K562 (cell line): ENCODE data around the gene POLR1B. TPM values are rescaled to one million over a fixed set of nuclear protein-coding genes. Genes with fewer than 3 reads are reported as not detected.
A peak's percentile ranks its signal among the peaks of the same experiment; 100 is the strongest.

ENCODE experiments used
- C11orf30 ChIP-seq: fragments of 450-650 bp; IDR thresholded peaks from 2 replicates; pipeline ENCODE4 v1.6.1; 2016; ENCODE audit warnings: low read depth, mild to moderate bottlenecking
- CBFA2T3 ChIP-seq: fragments of 450-650 bp; IDR thresholded peaks from 2 replicates; pipeline ENCODE4 v1.6.1; 2017
- DIDO1 ChIP-seq: fragments of 450-650 bp; IDR thresholded peaks from 2 replicates; pipeline ENCODE4 v1.6.1; 2016; ENCODE audit warnings: low read depth, missing biosample characterization, missing genetic modification characterization
- EHMT2 ChIP-seq: fragments of 450-650 bp; IDR thresholded peaks from 2 replicates; pipeline ENCODE4 v1.6.1; 2018; ENCODE audit warnings: antibody characterized with exemption
- ELF1 ChIP-seq: fragments of 200-800 bp; sonication (Bioruptor generic); IDR thresholded peaks from 2 replicates; pipeline ENCODE4 v1.6.1; 2016; ENCODE audit warnings: missing genetic modification characterization, missing compliant biosample characterization
- FOS ChIP-seq: IDR thresholded peaks from 3 replicates; pipeline ENCODE4 v1.6.1; 2011; ENCODE audit not compliant: insufficient read length; ENCODE audit errors: extremely low read depth
- HLTF ChIP-seq: fragments of 450-650 bp; IDR thresholded peaks from 2 replicates; pipeline ENCODE4 v1.6.1; 2016
- HOMEZ ChIP-seq: fragments of 250-450 bp; sonication (Bioruptor Pico); IDR thresholded peaks from 2 replicates; pipeline ENCODE4 v1.4.0; 2020; ENCODE audit warnings: mild to moderate bottlenecking, moderate library complexity
- KLF6 ChIP-seq: fragments of 250-450 bp; sonication (Bioruptor Pico); IDR thresholded peaks from 2 replicates; pipeline ENCODE4 v1.4.0; 2020; ENCODE audit warnings: mild to moderate bottlenecking, moderate library complexity, borderline replicate concordance
- LCOR ChIP-seq: sonication (generic); formaldehyde crosslinking; IDR thresholded peaks from 2 replicates; pipeline ENCODE4 v1.8.0; 2022; ENCODE audit warnings: mild to moderate bottlenecking, missing genetic modification reagents
- MEF2D ChIP-seq: conservative IDR thresholded peaks from 2 replicates; pipeline ENCODE4 v1.6.1; 2016; ENCODE audit warnings: low read depth, missing genetic modification characterization, missing compliant biosample characterization
- NFE2 ChIP-seq: IDR thresholded peaks from 2 replicates; pipeline ENCODE4 v1.6.1; 2014; ENCODE audit warnings: antibody characterized with exemption, low read depth
- NFIC ChIP-seq: fragments of 450-650 bp; IDR thresholded peaks from 2 replicates; pipeline ENCODE4 v1.6.1; 2017; ENCODE audit warnings: mild to moderate bottlenecking, inconsistent platforms
- OTX1 ChIP-seq: fragments of 450-650 bp; formaldehyde crosslinking; IDR thresholded peaks from 2 replicates; pipeline ENCODE4 v1.4.0; 2022; ENCODE audit warnings: mild to moderate bottlenecking
- SIN3A ChIP-seq, 2 experiments: fragments of 150-350 bp in 1 of 2; IDR thresholded peaks; 2 replicates each; pipeline ENCODE4 v1.6.1; 2011 to 2016; ENCODE audit warnings: borderline replicate concordance in 2 of 2, low read depth in 2 of 2, low read length in 2 of 2, mild to moderate bottlenecking in 2 of 2, moderate library complexity in 2 of 2; ENCODE audit not compliant: control insufficient read depth in 1 of 2
- SP2 ChIP-seq: IDR thresholded peaks from 2 replicates; pipeline ENCODE4 v1.6.1; 2011; ENCODE audit warnings: mild to moderate bottlenecking, low read depth, low read length, moderate library complexity; ENCODE audit not compliant: poor library complexity, severe bottlenecking; ENCODE audit errors: extremely low read depth
- TAF15 ChIP-seq: fragments of 200-400 bp; formaldehyde crosslinking; IDR thresholded peaks from 2 replicates; pipeline ENCODE4 v1.6.1; 2017; ENCODE audit warnings: mild to moderate bottlenecking, low read depth, low read length, moderate library complexity
- ZNF282 ChIP-seq: sonication (generic); formaldehyde crosslinking; IDR thresholded peaks from 2 replicates; pipeline ENCODE4 v1.8.1; 2023; ENCODE audit warnings: missing genetic modification reagents
- ZNF354B ChIP-seq: fragments of 250-450 bp; sonication (Bioruptor Pico); IDR thresholded peaks from 2 replicates; pipeline ENCODE4 v1.4.0; 2020
- ZNF639 ChIP-seq, 2 experiments: fragments of 200-800 bp in 1 of 2; sonication (Bioruptor generic) in 1 of 2; sonication (generic) in 1 of 2; formaldehyde crosslinking in 1 of 2; IDR thresholded peaks in 1 of 2; conservative IDR thresholded peaks in 1 of 2; 2 replicates each; pipeline versions ENCODE4 v1.5.0 to v1.6.1; 2016 to 2020; ENCODE audit warnings: missing compliant biosample characterization in 1 of 2, missing genetic modification characterization in 1 of 2, missing genetic modification reagents in 1 of 2
- ZNF644 ChIP-seq: fragments of 200-800 bp; sonication (Bioruptor generic); IDR thresholded peaks from 2 replicates; pipeline ENCODE4 v1.6.1; 2016; ENCODE audit warnings: low read depth, missing genetic modification characterization, missing compliant biosample characterization
- ZNF699 ChIP-seq: fragments of 250-450 bp; sonication (Bioruptor Pico); IDR thresholded peaks from 2 replicates; pipeline ENCODE4 v1.8.0; 2021; ENCODE audit warnings: mild to moderate bottlenecking, moderate library complexity; ENCODE audit not compliant: insufficient replicate concordance
- ZNF830 ChIP-seq: fragments of 250-450 bp; sonication (Bioruptor Pico); IDR thresholded peaks from 2 replicates; pipeline ENCODE4 v1.5.0; 2021; ENCODE audit warnings: mild to moderate bottlenecking
- polyA plus RNA-seq, 8 experiments: library from polyadenylated mRNA; depleted of rRNA in 4 of 8; stranded (reverse) in 5 of 8; unstranded in 3 of 8; fragments of >200 nt; fragmentation: Nextera tagmentation in 2 of 8; fragmentation: Illumina TruSeq in 1 of 8; extraction: Ambion mirVana in 2 of 8; extraction: Trizol in 1 of 8; gene quantifications; 2 replicates each; pipeline versions ENCODE4 v1.2.1 to v1.2.3, GENCODE V29; 2011 to 2014; ENCODE audit warnings: inconsistent platforms in 1 of 8, missing spikeins in 1 of 8
- total RNA-seq, 7 experiments: library from RNA; depleted of rRNA in 6 of 7; stranded (reverse); fragments of >200 nt in 6 of 7; fragmentation: Illumina TruSeq in 2 of 7; extraction: Trizol in 2 of 7; gene quantifications; 2 replicates each; pipeline versions ENCODE4 v1.2.1 to v1.2.3, GENCODE V29; 2011 to 2021; ENCODE audit warnings: low replicate concordance in 1 of 7
- TF ChIP-seq, protein P1 (sequence below): sonication (generic); IDR thresholded peaks from 2 replicates; pipeline ENCODE4 v1.6.1; 2016
- TF ChIP-seq, protein P2 (sequence below): sonication (generic); formaldehyde crosslinking; IDR thresholded peaks from 2 replicates; pipeline ENCODE4 v1.8.1; 2023; ENCODE audit warnings: mild to moderate bottlenecking, missing genetic modification reagents

POLR1B gene
- total and polyA plus RNA-seq, 9 of the 15 experiments (the other 6 are each of a cell fraction or from before 2014, with no cell fraction given), result 19.8 to 55.1 (median 40.2) TPM

- no peak for TF ChIP-seq ELF1
- peak; percentile 35; the same call in 1 of the 2 replicates for TF ChIP-seq C11orf30
- TF ChIP-seq ZNF699 (CRISPR knock-in tag), result no peak
- TF ChIP-seq, protein P1, sequence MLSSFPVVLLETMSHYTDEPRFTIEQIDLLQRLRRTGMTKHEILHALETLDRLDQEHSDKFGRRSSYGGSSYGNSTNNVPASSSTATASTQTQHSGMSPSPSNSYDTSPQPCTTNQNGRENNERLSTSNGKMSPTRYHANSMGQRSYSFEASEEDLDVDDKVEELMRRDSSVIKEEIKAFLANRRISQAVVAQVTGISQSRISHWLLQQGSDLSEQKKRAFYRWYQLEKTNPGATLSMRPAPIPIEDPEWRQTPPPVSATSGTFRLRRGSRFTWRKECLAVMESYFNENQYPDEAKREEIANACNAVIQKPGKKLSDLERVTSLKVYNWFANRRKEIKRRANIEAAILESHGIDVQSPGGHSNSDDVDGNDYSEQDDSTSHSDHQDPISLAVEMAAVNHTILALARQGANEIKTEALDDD, result no peak
- TF ChIP-seq, protein P2, sequence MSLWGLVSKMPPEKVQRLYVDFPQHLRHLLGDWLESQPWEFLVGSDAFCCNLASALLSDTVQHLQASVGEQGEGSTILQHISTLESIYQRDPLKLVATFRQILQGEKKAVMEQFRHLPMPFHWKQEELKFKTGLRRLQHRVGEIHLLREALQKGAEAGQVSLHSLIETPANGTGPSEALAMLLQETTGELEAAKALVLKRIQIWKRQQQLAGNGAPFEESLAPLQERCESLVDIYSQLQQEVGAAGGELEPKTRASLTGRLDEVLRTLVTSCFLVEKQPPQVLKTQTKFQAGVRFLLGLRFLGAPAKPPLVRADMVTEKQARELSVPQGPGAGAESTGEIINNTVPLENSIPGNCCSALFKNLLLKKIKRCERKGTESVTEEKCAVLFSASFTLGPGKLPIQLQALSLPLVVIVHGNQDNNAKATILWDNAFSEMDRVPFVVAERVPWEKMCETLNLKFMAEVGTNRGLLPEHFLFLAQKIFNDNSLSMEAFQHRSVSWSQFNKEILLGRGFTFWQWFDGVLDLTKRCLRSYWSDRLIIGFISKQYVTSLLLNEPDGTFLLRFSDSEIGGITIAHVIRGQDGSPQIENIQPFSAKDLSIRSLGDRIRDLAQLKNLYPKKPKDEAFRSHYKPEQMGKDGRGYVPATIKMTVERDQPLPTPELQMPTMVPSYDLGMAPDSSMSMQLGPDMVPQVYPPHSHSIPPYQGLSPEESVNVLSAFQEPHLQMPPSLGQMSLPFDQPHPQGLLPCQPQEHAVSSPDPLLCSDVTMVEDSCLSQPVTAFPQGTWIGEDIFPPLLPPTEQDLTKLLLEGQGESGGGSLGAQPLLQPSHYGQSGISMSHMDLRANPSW, result no peak
- TF ChIP-seq MEF2D, result no peak
- no peak for TF ChIP-seq ZNF282
- no peak for TF ChIP-seq EHMT2
- TF ChIP-seq OTX1, result no peak
- no peak for TF ChIP-seq SIN3A (IDR thresholded peaks at IDR 0.05; ENCODE audit: borderline replicate concordance in 2 of 2, control insufficient read depth in 1 of 2, low read depth in 2 of 2, low read length in 2 of 2)
- TF ChIP-seq TAF15, result no peak
- TF ChIP-seq ZNF830 (CRISPR knock-in tag), result no peak
- TF ChIP-seq HOMEZ, result no peak
- no peak; the same call in 1 of the 2 replicates for TF ChIP-seq NFE2
- no peak for TF ChIP-seq HLTF
- TF ChIP-seq LCOR, result no peak
- TF ChIP-seq FOS, result no peak
- TF ChIP-seq CBFA2T3, result peak; percentile 63
- no peak for TF ChIP-seq DIDO1
- peak; percentile 56 for TF ChIP-seq NFIC
- TF ChIP-seq ZNF639 (CRISPR knock-in tag; conservative IDR thresholded peaks at IDR 0.05 in 1 of 2, IDR thresholded peaks at IDR 0.05 in 1 of 2), result no peak
- TF ChIP-seq KLF6 (CRISPR knock-in tag), result no peak
- no peak for TF ChIP-seq ZNF354B (CRISPR knock-in tag)
- TF ChIP-seq SP2, result no peak
- no peak for TF ChIP-seq ZNF644 (tag)
Measured at GRCh38 chr2:112622528-112622849, 80.2 kb downstream of the POLR1B start (continued).
